Muscle layer of duodenum (tissue), 2 donors: ENCODE results near the gene CFAP61.

Source experiments
- H3K27ac ChIP-seq: one replicate; pipeline ENCODE4 v1.7.0; 2013; ENCODE audit warnings: mild to moderate bottlenecking, low read length
- H3K27me3 ChIP-seq: one replicate; pipeline ENCODE4 v1.7.0; 2013; ENCODE audit warnings: low read depth, mild to moderate bottlenecking, control low read depth, low read length
- H3K36me3 ChIP-seq, 2 donors: one replicate each; pipeline ENCODE4 v1.7.0; 2013; ENCODE audit warnings: low read length in 2 of 2, control low read depth in 1 of 2, mild to moderate bottlenecking in 1 of 2; ENCODE audit not compliant: insufficient read depth in 2 of 2, control insufficient read depth in 1 of 2
- H3K4me1 ChIP-seq, 2 donors: one replicate each; pipeline ENCODE4 v1.7.0; 2013; ENCODE audit warnings: low read length in 2 of 2, mild to moderate bottlenecking in 2 of 2, control low read depth in 1 of 2, moderate library complexity in 1 of 2; ENCODE audit not compliant: insufficient read depth in 2 of 2, control insufficient read depth in 1 of 2
- H3K4me3 ChIP-seq, 2 donors: one replicate each; pipeline ENCODE4 v1.7.0; 2013; ENCODE audit warnings: low read length in 2 of 2, low read depth in 1 of 2, mild to moderate bottlenecking in 1 of 2
- H3K9me3 ChIP-seq, 2 donors: one replicate each; pipeline ENCODE4 v1.7.0; 2013; ENCODE audit warnings: low read length in 2 of 2, control low read depth in 1 of 2, mild to moderate bottlenecking in 1 of 2; ENCODE audit not compliant: control insufficient read depth in 1 of 2
- donor health status: healthy.

CFAP61 gene

DNA sequence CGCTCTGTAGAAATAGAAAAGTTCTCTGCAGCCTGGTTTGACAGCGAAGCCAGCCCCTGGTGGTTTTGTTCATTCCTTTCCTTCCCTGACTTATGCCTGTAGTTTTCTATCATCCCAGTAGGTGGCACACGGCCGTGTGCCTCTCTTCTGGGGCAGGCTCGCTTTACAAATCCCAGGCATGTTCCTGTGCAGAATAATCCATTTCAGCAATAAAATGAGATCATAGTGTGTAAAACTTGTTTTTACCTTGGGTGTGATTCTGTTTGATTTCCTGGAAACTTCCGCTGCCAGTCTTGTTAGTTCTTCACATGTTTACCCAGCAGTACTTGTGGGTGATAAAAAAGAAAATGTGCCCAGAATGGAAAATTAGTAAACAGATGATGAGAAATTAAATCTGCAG, 308.1 kb downstream of the CFAP61 start:
- Histone ChIP-seq H3K4me3 (no peak overlapping the region), H3K27ac (no peak overlapping the region), H3K9me3 (no peaks in the 10 kb centered on the region), H3K27me3 (peaks cover 39% of the 10 kb centered on the region), H3K4me1 (peaks cover 0 to 28% of the 10 kb centered on the region in 2 donors), H3K36me3 (no peaks in the 10 kb centered on the region)

- Histone ChIP-seq H3K27ac (no peak overlapping the region), H3K9me3 (no peaks in the 10 kb centered on the region), H3K4me1 (peaks cover 0 to 37% of the 10 kb centered on the region in 2 donors), H3K4me3 (no peak overlapping the region), H3K36me3 (no peaks in the 10 kb centered on the region), H3K27me3 (peaks cover 56% of the 10 kb centered on the region)
These were observed 310.6 kb downstream of the CFAP61 start for GRCh38 chr20:20362774-20363433.

DNA sequence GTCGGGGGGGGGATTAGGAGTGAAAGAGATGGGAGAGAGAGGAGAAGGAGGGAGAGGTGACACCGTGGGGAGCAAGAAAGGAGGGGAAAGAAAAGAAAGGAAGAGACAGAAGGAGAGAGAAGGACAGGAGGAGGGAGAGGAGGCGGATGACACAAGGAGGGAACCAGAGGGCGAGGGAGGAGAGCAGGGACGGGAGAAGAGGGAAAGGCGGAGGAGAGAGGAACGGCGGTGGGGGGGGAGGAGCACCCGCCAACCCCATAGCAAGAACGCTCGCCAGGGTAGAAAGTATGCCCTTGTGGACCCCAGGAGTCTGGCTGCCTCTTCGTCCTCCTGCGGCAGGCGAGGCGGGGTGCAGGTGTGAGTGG, 311.1 kb downstream of the CFAP61 start:
- peak overlapping the region in 1 of 2 donors; percentile 1 for H3K4me3 ChIP-seq
- no peak overlapping the region for H3K27ac ChIP-seq
- H3K27me3 ChIP-seq = peaks cover 56% of the 10 kb centered on the region
- no peaks in the 10 kb centered on the region for H3K36me3 ChIP-seq
- peaks cover 0 to 37% of the 10 kb centered on the region in 2 donors for H3K4me1 ChIP-seq
- H3K9me3 ChIP-seq = no peaks in the 10 kb centered on the region

GRCh38 chr20:20363799-20364592, 311.7 kb downstream of the CFAP61 start:
- peak overlapping the region in 1 of 2 donors; percentile 1 for H3K4me3 ChIP-seq
- H3K9me3 ChIP-seq = no peaks in the 10 kb centered on the region
- peaks cover 56% of the 10 kb centered on the region for H3K27me3 ChIP-seq
- H3K36me3 ChIP-seq = no peaks in the 10 kb centered on the region
- no peak overlapping the region for H3K27ac ChIP-seq
- H3K4me1 ChIP-seq = peaks cover 0 to 41% of the 10 kb centered on the region in 2 donors

DNA sequence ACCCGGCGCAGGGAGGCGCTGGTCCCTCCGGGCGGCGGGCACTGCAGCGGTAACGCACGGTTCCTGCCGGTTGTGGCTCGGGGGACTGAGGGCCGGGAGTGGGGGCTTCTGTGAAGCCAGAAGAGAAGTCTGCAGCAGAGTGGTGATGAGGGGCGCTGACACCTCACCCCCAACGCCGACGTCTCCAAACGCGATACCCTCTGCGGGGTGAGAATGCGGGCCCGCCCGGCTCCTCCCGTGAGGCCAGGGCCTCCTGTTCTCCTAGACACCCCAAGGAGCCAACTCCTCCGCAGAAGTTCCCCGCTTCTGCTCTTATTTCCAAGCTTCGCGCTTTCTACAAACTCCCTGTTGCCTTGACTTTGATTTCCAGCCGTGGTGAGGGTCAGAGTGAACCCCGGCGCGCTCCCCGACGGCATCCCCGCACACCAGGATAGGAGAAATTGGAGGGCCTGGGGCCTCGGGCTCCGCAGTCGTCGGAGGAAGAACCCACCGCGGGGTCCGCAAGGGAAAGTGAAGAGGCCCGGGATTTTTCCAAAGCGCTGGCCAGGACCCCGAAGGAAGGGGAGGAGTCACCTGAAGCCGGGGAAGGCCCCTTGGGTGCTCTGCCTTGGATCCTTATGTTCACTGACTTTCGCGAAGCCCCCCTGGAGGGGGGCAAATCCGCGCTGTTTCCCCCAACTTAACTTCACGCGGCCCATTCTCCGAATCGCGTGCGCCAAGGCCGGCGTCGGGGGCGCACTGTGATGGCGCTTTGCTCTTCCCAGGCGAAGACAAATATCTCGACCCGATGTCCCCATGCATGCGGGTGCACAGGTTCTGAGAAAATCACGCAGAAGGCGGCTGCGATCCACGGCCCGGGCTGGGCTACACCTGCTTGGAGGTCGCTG, 312.5 kb downstream of the CFAP61 start:
- Histone ChIP-seq H3K36me3 (no peaks in the 10 kb centered on the region), H3K4me1 (peaks cover 0 to 48% of the 10 kb centered on the region in 2 donors), H3K27me3 (peaks cover 59% of the 10 kb centered on the region), H3K9me3 (no peaks in the 10 kb centered on the region), H3K27ac (no peak overlapping the region), H3K4me3 (peak overlapping the region in 1 of 2 donors; percentile 1)

DNA sequence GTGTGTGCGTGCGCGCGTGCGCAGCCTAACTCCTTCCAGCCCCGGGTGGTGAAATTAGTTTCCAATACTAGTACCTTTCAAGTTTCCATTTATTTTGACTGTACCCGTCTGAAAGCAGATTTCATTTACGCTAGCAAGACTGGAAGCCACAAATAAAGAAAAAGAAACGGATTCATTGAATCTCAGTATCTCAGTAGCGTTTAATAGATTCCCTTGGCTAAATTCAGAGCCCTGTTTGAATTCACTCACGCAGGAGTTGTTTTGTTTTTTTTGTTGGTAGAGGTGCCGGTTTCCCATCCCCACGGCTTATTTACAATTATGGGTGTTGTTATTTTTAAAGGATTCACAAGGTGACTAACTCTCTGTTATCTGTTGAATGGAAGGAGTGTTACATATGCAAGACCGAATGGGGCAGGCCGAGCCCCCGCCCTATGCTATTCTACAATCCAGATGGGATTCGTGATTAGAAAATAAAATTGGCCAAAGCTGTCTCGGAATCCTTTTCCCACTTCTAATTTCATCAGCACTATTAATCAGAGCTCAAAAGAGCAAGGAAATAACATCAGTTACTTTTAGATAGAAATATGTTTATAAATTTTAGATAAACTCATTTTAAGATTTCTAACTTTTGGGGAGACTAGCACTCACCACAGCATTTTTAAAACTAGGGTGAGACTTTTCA, 313.3 kb downstream of the CFAP61 start:
- H3K27ac ChIP-seq = no peak overlapping the region
- H3K36me3 ChIP-seq = no peaks in the 10 kb centered on the region
- H3K9me3 ChIP-seq = no peaks in the 10 kb centered on the region
- H3K4me1 ChIP-seq = peaks cover 0 to 41% of the 10 kb centered on the region in 2 donors
- peaks cover 58% of the 10 kb centered on the region for H3K27me3 ChIP-seq
- H3K4me3 ChIP-seq = no peak overlapping the region

DNA sequence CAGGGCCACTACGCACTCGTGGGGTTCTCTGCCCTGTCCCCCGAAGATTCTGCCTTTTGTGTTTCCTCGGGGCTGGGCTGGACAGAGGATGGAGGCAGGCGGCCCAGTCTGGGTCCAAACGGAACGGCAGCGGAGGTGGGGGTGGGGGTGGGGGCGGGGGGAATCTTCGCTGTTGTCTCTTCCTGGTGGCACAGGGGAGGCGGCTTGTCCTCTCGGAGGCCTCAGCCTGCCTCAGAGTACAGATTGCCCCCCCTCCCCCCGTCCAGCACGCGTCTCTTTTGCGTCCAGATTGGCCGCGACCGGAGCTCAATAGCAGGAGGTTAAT, 314.2 kb downstream of the CFAP61 start:
- peaks cover 0 to 40% of the 10 kb centered on the region in 2 donors for H3K4me1 ChIP-seq

DNA sequence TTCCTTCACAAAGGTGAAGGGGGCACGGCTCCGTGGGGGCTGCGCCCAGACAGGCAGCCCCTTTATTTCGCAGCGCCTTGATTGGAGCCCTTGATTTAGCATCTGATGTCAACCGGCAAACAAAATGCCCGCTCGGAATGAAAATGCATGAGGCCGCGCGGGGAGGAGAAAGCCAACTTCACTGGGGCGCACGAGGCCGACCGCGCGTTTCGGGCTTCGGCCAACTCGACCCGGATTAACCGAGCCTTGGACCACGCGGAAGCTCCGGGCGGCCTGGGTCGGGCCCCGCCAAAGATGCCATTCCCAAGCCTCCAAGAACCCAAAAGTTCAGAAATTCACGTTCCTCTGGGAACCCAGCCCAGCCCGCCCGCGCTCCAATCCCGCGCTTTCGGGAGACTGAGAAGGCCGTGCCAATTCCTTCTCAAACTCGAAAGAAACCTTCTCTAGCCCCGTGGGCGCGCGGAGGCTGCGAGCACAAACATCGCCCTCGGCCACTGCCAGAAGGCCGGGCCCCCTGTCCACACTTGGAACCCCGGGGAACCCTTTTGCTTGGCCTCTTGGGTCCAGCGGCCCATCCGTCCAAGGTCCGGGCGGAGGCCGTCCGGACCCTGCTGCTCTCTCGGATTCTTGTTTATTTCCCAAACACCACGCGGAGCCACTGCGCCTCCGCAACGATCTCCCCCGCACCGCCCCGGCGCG, 314.7 kb downstream of the CFAP61 start:
- Histone ChIP-seq H3K4me3 (peak overlapping the region in 1 of 2 donors; percentile 49), H3K4me1 (peaks cover 0 to 40% of the 10 kb centered on the region in 2 donors), H3K36me3 (no peaks in the 10 kb centered on the region), H3K9me3 (no peaks in the 10 kb centered on the region), H3K27ac (no peak overlapping the region), H3K27me3 (peaks cover 65% of the 10 kb centered on the region)

More for the DNA sequence above, 314.2 kb downstream of the CFAP61 start:
- Histone ChIP-seq H3K4me3 (peak overlapping the region in 1 of 2 donors; percentile 49), H3K27ac (no peak overlapping the region), H3K27me3 (peaks cover 61% of the 10 kb centered on the region), H3K9me3 (no peaks in the 10 kb centered on the region), H3K36me3 (no peaks in the 10 kb centered on the region)

DNA sequence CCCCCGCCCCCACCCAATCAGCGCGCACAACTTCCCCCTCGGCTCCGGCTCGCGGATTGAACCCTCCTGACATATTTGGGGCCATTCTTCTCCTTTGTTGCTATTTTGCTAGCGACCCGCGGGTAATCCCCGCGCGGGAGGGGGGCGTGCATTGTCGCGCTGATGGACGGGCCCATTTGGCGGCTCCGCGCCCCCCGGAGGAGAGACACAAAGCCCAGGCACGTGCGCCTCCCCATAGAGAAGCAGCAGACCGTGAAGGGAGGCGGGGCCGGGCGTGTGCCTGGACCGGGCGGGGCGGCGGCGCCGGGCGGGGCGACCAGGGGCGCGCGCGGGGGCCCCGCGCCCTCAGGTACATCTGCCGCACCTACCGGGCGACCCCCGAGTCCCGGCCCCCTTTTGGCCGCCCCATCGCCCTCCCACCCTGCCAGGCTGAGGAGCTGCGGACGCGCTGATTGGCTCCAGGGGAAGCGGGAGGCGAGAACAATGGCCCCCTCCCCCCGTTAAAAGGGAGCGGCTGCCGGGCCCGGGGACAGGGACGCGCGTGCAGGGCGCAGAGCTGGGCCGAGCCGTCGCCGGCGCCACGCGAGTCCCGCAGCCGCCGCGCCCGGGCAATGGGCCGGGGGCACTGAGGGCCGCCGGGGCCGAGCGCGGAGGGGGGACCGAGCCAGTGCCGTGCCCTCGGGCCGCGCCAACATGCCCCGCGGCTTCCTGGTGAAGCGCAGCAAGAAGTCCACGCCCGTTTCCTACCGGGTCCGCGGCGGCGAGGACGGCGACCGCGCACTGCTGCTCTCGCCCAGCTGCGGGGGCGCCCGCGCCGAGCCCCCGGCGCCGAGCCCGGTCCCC, 315.5 kb downstream of the CFAP61 start, which contains the start of gene INSM1:
TSS of gene INSM1 (plus strand) at position 530 of the 843 bp plus-strand sequence. CDS start at position 694, 164 bp downstream.
- Histone ChIP-seq H3K4me1 (peaks cover 0 to 40% of the 10 kb centered on the region in 2 donors), H3K4me3 (peak within 1 kb of the TSS in 1 of 2 donors; percentile 62), H3K9me3 (no peaks in the 10 kb centered on the region), H3K36me3 (no peaks in the 10 kb centered on the region), H3K27me3 (peaks cover 67% of the 10 kb centered on the region), H3K27ac (no peak within 1 kb of the TSS)
